Calu3 (cell line): ENCODE results near the gene RPS6KC1. TPM values are rescaled to one million over a fixed set of nuclear protein-coding genes. Genes with fewer than 3 reads are reported as not detected.
A peak's percentile ranks its signal among the peaks of the same experiment; 100 is the strongest.

ENCODE experiments used
- Bru-seq: library from RNA; stranded (reverse); fragments of 400-500 nt; gene quantifications from one replicate; lab custom pipeline; 2021; lab: Mats Ljungman, UMichigan
- BruChase-seq, 2 experiments: library from RNA; stranded (reverse); fragments of 400-500 nt; gene quantifications; one replicate each; lab custom pipeline; 2021; lab: Mats Ljungman, UMichigan
- BruUV-seq: library from RNA; stranded (reverse); fragments of 400-500 nt; replicated peaks from 2 replicates; lab custom pipeline; 2021; lab: Mats Ljungman, UMichigan
- CTCF ChIA-PET: fragments of 300-600 bp; sonication (Branson Sonifier 250); formaldehyde crosslinking; loops from one replicate; lab custom pipeline; 2022; ENCODE audit warnings: antibody characterized with exemption; lab: Charles Lee
- DNase-seq: peaks from one replicate; pipeline ENCODE4 v3.0.0; 2022
- H3K27ac Mint-ChIP-seq: one replicate; pipeline ENCODE4 v1.8.0; 2022; ENCODE audit warnings: mixed read lengths; ENCODE audit not compliant: unreplicated experiment
- H3K27me3 Mint-ChIP-seq: one replicate; pipeline ENCODE4 v1.8.0; 2022; ENCODE audit warnings: mixed read lengths; ENCODE audit not compliant: unreplicated experiment
- H3K36me3 Mint-ChIP-seq: one replicate; pipeline ENCODE4 v1.8.0; 2022; ENCODE audit warnings: mild to moderate bottlenecking, moderate library complexity, mixed read lengths; ENCODE audit not compliant: insufficient read depth, unreplicated experiment
- H3K4me1 Mint-ChIP-seq: one replicate; pipeline ENCODE4 v1.8.0; 2022; ENCODE audit warnings: mild to moderate bottlenecking, low read depth, mixed read lengths; ENCODE audit not compliant: unreplicated experiment
- H3K4me3 Mint-ChIP-seq: one replicate; pipeline ENCODE4 v1.8.0; 2022; ENCODE audit warnings: mild to moderate bottlenecking, low read depth, moderate library complexity, mixed read lengths; ENCODE audit not compliant: unreplicated experiment
- H3K9me3 Mint-ChIP-seq: one replicate; pipeline ENCODE4 v1.8.0; 2022; ENCODE audit warnings: low read depth, mixed read lengths; ENCODE audit not compliant: unreplicated experiment
- intact Hi-C: fragments of 100-400 bp; cut with micrococcal nuclease; formaldehyde crosslinking; loops from one replicate; pipeline ENCODE4 v1.10.0; 2022; ENCODE audit not compliant: unreplicated experiment
- long read RNA-seq: library from polyadenylated mRNA; stranded (forward); transcript quantifications from one replicate; pipeline ENCODE4 v2.0.0, GENCODE V29; 2022
- total RNA-seq: library from RNA; stranded (reverse); gene quantifications from 2 replicates; pipeline ENCODE4 v1.2.3, GENCODE V29; 2022
- TF ChIP-seq, protein P1 (sequence below): fragments of 200-600 bp; IDR thresholded peaks from one replicate; pipeline ENCODE4 v1.8.0; 2022; ENCODE audit warnings: antibody characterized with exemption; ENCODE audit not compliant: unreplicated experiment

Gene RPS6KC1, protein sequence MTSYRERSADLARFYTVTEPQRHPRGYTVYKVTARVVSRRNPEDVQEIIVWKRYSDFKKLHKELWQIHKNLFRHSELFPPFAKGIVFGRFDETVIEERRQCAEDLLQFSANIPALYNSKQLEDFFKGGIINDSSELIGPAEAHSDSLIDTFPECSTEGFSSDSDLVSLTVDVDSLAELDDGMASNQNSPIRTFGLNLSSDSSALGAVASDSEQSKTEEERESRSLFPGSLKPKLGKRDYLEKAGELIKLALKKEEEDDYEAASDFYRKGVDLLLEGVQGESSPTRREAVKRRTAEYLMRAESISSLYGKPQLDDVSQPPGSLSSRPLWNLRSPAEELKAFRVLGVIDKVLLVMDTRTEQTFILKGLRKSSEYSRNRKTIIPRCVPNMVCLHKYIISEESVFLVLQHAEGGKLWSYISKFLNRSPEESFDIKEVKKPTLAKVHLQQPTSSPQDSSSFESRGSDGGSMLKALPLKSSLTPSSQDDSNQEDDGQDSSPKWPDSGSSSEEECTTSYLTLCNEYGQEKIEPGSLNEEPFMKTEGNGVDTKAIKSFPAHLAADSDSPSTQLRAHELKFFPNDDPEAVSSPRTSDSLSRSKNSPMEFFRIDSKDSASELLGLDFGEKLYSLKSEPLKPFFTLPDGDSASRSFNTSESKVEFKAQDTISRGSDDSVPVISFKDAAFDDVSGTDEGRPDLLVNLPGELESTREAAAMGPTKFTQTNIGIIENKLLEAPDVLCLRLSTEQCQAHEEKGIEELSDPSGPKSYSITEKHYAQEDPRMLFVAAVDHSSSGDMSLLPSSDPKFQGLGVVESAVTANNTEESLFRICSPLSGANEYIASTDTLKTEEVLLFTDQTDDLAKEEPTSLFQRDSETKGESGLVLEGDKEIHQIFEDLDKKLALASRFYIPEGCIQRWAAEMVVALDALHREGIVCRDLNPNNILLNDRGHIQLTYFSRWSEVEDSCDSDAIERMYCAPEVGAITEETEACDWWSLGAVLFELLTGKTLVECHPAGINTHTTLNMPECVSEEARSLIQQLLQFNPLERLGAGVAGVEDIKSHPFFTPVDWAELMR
- 23.5 and 24.1 TPM in 2 replicates for total RNA-seq
- percentile 83 among the genes with signal in this experiment for Bru-seq, nascent RNA
- BruChase-seq, experiment 1, labeled RNA remaining after a 6-hour chase = percentile 70 among the genes with signal in this experiment
- BruChase-seq, experiment 2, labeled RNA remaining after a 2-hour chase = percentile 76 among the genes with signal in this experiment
- long read RNA-seq, full-length matches to known transcripts = 4 of 11 reads
- long read RNA-seq, partial matches to known transcripts = 1 of 11 reads
- long read RNA-seq, other reads (novel, unspliced or antisense) = 6 of 11 reads

DNA sequence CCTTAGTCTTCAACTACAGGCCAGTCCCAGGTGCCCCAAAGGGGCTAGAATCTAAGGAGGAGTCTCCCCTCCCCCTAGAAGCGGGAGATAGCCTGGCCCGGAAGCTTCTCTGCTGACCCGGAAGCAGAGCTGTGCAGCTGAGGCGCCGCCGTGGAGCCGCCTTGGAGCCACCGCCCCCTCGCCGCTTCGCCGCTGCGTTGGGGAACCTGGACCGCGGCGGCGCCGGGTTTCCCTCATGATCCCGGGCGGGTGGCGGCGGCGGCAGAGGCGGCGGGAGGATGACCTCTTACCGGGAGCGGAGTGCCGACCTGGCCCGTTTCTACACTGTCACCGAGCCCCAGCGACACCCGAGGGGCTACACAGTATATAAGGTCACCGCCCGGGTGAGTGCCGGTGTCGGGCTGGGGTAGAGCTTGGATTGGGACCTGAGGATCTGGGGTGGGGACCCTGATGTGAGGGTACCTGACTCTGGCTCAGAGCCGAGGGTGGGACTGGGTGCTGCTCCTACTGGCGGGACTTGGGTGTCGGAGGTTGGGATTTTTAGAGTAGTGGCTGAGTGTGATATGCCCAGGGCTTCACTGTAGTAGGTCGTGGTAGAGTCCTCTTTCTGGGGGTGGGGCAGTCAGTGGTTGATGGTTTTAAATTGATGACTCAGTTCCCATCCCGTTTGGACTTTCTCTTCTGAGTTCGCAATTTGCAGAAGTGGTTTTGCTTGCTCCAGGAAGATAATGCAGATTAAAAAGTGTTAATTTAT is at the start of gene RPS6KC1:
RPS6KC1 (plus strand) TSS at position 115 of the 754 bp plus-strand sequence; CDS start at position 279, 164 bp downstream.
- no peaks in the 10 kb centered on the region for H3K9me3 Mint-ChIP-seq
- CTCF ChIA-PET = interaction anchor here (0.6 to 1.6 kb wide), 4 partner anchors 11 to 45 kb away, joined by 3 read pairs; no protein-coding TSS in a partner anchor
- BruUV-seq = no TSS peak

DNA sequence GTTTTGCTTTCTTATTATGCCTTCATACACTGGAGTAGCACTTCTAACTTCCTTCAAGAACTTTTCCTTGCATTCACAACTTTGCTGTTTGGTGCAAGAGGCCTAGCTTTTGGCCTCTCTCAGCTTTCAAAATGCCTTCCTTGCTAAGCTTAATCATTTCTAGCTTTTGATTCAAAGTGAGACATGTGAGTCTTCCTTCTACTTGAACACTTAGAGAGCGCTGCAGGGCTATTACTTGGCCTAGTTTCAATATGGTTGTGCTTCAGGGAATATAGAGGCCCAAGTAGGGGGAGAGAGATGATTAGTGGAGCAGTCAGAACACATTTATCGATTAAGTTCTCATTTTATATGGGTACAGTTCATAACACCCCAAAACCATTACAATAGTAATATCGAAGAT is 47.8 kb upstream of the RPS6KC1 start:
- H3K36me3 Mint-ChIP-seq = peaks cover 28% of the 10 kb centered on the region
- no TSS peak for BruUV-seq
- no peak overlapping the region for H3K27ac Mint-ChIP-seq
- TF ChIP-seq, protein P1, sequence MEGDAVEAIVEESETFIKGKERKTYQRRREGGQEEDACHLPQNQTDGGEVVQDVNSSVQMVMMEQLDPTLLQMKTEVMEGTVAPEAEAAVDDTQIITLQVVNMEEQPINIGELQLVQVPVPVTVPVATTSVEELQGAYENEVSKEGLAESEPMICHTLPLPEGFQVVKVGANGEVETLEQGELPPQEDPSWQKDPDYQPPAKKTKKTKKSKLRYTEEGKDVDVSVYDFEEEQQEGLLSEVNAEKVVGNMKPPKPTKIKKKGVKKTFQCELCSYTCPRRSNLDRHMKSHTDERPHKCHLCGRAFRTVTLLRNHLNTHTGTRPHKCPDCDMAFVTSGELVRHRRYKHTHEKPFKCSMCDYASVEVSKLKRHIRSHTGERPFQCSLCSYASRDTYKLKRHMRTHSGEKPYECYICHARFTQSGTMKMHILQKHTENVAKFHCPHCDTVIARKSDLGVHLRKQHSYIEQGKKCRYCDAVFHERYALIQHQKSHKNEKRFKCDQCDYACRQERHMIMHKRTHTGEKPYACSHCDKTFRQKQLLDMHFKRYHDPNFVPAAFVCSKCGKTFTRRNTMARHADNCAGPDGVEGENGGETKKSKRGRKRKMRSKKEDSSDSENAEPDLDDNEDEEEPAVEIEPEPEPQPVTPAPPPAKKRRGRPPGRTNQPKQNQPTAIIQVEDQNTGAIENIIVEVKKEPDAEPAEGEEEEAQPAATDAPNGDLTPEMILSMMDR = no peak
- H3K4me3 Mint-ChIP-seq = no peak overlapping the region
- no peaks in the 10 kb centered on the region for H3K9me3 Mint-ChIP-seq
- CTCF ChIA-PET = interaction anchor here (0.6 kb wide), 2 partner anchors 65 to 319 kb away, joined by 4 read pairs; no protein-coding TSS in a partner anchor
- intact Hi-C loops = no loop called here
- DNase-seq = no peak
- no peaks in the 10 kb centered on the region for H3K27me3 Mint-ChIP-seq
- no peaks in the 10 kb centered on the region for H3K4me1 Mint-ChIP-seq

More for the DNA sequence above, at the start of gene RPS6KC1:
- TF ChIP-seq, protein P1 = no peak
- Mint-ChIP-seq H3K36me3 (peaks cover 20% of the 10 kb centered on the region), H3K4me1 (peaks cover 21% of the 10 kb centered on the region), H3K27me3 (no peaks in the 10 kb centered on the region), H3K4me3 (peak within 1 kb of the TSS; percentile 83), H3K27ac (peak within 1 kb of the TSS; percentile 75)
- peak; percentile 90 for DNase-seq
- intact Hi-C loops = no loop called here

DNA sequence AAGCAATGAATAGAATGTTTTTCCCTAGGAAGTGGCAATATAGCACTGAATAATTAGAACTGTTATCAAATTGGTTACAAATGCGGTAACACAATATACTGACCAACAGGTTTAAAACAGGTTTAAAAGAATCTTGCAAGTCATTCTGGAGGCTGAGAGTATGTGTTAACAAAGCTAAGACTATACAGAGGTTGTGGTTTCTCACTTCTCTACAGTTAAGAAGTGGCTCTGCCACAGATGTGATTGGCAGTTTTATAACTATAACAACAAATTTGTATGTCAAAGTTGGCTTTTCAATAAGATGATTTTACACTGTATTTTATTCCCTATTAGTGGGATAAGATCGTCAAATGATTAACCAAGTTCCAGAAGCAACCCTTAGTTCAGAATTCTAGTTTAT is 42.5 kb upstream of the RPS6KC1 start:
- CTCF ChIA-PET = no interaction called here
- peaks cover 23% of the 10 kb centered on the region for H3K36me3 Mint-ChIP-seq
- H3K4me3 Mint-ChIP-seq = no peak overlapping the region
- intact Hi-C loops = no loop called here
- H3K9me3 Mint-ChIP-seq = no peaks in the 10 kb centered on the region
- DNase-seq = no peak
- H3K4me1 Mint-ChIP-seq = peaks cover 1% of the 10 kb centered on the region
- no peak overlapping the region for H3K27ac Mint-ChIP-seq
- BruUV-seq = no TSS peak
- no peaks in the 10 kb centered on the region for H3K27me3 Mint-ChIP-seq
- TF ChIP-seq, protein P1 = no peak
